ENCODE data around the gene KIRREL1. TPM values are rescaled to one million over a fixed set of nuclear protein-coding genes. Genes with fewer than 3 reads are reported as not detected.

Gene KIRREL1
- total and polyA plus RNA-seq, 2 of the 8 experiments (the other 6 are each of a cell fraction or from before 2014, with no cell fraction given), result 14.2 to 39.0 TPM

- no peak for TF ChIP-seq USF2 (IDR thresholded peaks at IDR 0.05; ENCODE audit: low read length)
- no peak for TF ChIP-seq BRCA1 (IDR thresholded peaks at IDR 0.05; ENCODE audit: low read depth, low read length)
- TF ChIP-seq FOSL1 (IDR thresholded peaks at IDR 0.05; ENCODE audit: insufficient read depth, low read depth, low read length), result no peak
Observed at GRCh38 chr1:157958263-157958662, 35.2 kb upstream of the KIRREL1 start (continued).
